K562 (cell line): ENCODE results near the gene ATP6V0A1. TPM values are rescaled to one million over a fixed set of nuclear protein-coding genes. Genes with fewer than 3 reads are reported as not detected.

Experiments
- BCOR ChIP-seq: fragments of 450-650 bp; IDR thresholded peaks from 2 replicates; pipeline ENCODE4 v1.6.1; 2016
- CBFA2T2 ChIP-seq: fragments of 450-650 bp; conservative IDR thresholded peaks from 2 replicates; pipeline ENCODE4 v1.6.1; 2017; ENCODE audit warnings: mild to moderate bottlenecking
- KLF13 ChIP-seq: fragments of 450-650 bp; IDR thresholded peaks from 2 replicates; pipeline ENCODE4 v1.6.1; 2016; ENCODE audit warnings: missing genetic modification characterization, low read depth, mild to moderate bottlenecking, missing compliant biosample characterization, moderate library complexity, borderline replicate concordance
- MAFF ChIP-seq: IDR thresholded peaks from 2 replicates; pipeline ENCODE4 v1.6.1; 2012; ENCODE audit warnings: low read length, improper control_type of control experiment
- POLR3A ChIP-seq: IDR thresholded peaks from 2 replicates; pipeline ENCODE4 v1.6.1; 2011; ENCODE audit warnings: borderline replicate concordance, mild to moderate bottlenecking, moderate library complexity; ENCODE audit not compliant: insufficient read length, insufficient read depth; ENCODE audit errors: extremely low read depth
- RBM17 ChIP-seq: fragments of 200-400 bp; formaldehyde crosslinking; IDR thresholded peaks from 2 replicates; pipeline ENCODE4 v1.6.1; 2017; ENCODE audit warnings: low read depth, mild to moderate bottlenecking, low read length, borderline replicate concordance
- TAF1 ChIP-seq: IDR thresholded peaks from 2 replicates; pipeline ENCODE4 v1.6.1; 2011; ENCODE audit warnings: mild to moderate bottlenecking, low read length, moderate library complexity; ENCODE audit not compliant: insufficient read depth, control insufficient read depth, severe bottlenecking; ENCODE audit errors: extremely low read depth
- USF1 ChIP-seq: sonication (generic); formaldehyde crosslinking; IDR thresholded peaks from 2 replicates; pipeline ENCODE4 v1.9.0; 2022; ENCODE audit warnings: mild to moderate bottlenecking, missing genetic modification reagents
- XRCC3 ChIP-seq: fragments of 450-650 bp; IDR thresholded peaks from 2 replicates; pipeline ENCODE4 v1.6.1; 2017; ENCODE audit warnings: mild to moderate bottlenecking, moderate library complexity
- ZNF76 ChIP-seq: fragments of 250-450 bp; sonication (Bioruptor Pico); IDR thresholded peaks from 2 replicates; pipeline ENCODE4 v1.4.0; 2020; ENCODE audit warnings: mild to moderate bottlenecking, moderate library complexity, borderline replicate concordance
- ZNF785 ChIP-seq: fragments of 250-450 bp; sonication (Bioruptor Pico); IDR thresholded peaks from 2 replicates; pipeline ENCODE4 v1.4.0; 2020; ENCODE audit warnings: mild to moderate bottlenecking
- polyA plus RNA-seq, 8 experiments: library from polyadenylated mRNA; depleted of rRNA in 4 of 8; stranded (reverse) in 5 of 8; unstranded in 3 of 8; fragments of >200 nt; fragmentation: Nextera tagmentation in 2 of 8; fragmentation: Illumina TruSeq in 1 of 8; extraction: Ambion mirVana in 2 of 8; extraction: Trizol in 1 of 8; gene quantifications; 2 replicates each; pipeline versions ENCODE4 v1.2.1 to v1.2.3, GENCODE V29; 2011 to 2014; ENCODE audit warnings: inconsistent platforms in 1 of 8, missing spikeins in 1 of 8
- total RNA-seq, 7 experiments: library from RNA; depleted of rRNA in 6 of 7; stranded (reverse); fragments of >200 nt in 6 of 7; fragmentation: Illumina TruSeq in 2 of 7; extraction: Trizol in 2 of 7; gene quantifications; 2 replicates each; pipeline versions ENCODE4 v1.2.1 to v1.2.3, GENCODE V29; 2011 to 2021; ENCODE audit warnings: low replicate concordance in 1 of 7
- TF ChIP-seq, protein P1 (sequence below): fragments of 450-650 bp; formaldehyde crosslinking; IDR thresholded peaks from 2 replicates; pipeline ENCODE4 v1.4.0; 2022; ENCODE audit warnings: missing genetic modification characterization
- TF ChIP-seq, protein P2 (sequence below), 2 experiments: fragments of 450-650 bp; formaldehyde crosslinking in 1 of 2; IDR thresholded peaks; 2 replicates each; pipeline versions ENCODE4 v1.4.0 to v1.6.1; 2014 to 2020; ENCODE audit warnings: mild to moderate bottlenecking in 2 of 2, borderline replicate concordance in 1 of 2, low read depth in 1 of 2
- TF ChIP-seq, protein P3 (sequence below): sonication (generic); formaldehyde crosslinking; IDR thresholded peaks from 2 replicates; pipeline ENCODE4 v1.8.0; 2022; ENCODE audit warnings: mild to moderate bottlenecking, missing genetic modification reagents

Gene ATP6V0A1
- total and polyA plus RNA-seq, 9 of the 15 experiments (the other 6 are each of a cell fraction or from before 2014, with no cell fraction given) = 11.8 to 158 (median 75.5) TPM

DNA sequence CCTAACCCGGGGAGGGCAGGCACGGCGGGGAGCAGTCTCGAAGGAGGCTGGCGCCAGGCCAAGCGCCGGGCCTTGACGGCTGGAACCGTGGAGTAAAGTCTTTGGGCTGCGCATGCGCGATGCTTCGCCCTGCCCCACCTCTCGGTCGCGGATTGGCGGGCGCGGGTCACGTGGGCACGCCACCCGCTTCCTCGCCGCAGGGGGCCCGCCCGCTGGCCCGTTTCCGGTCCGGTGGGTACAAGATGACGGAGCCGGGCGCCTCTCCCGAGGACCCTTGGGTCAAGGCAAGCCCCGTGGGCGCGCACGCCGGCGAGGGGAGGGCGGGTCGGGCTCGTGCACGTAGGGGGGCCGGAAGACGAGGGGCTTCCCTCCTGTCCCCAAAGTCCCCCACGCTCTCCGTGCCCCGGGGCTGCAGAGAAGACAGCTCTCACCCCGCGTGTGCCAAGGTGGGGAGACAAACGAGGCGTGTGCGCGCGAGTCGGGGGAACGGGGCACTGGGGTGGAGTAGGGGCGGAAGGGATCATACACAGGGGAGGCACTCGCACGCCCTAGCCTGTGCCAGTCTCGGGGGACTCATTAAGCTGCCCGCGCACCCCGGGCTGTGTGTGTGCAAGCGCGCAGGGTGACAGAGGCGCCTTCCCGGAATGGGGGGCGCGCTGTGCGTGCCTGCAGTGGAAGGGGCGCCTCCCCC is 108.3 kb downstream of the ATP6V0A1 start, which contains the start of gene MLX (continued):
- TF ChIP-seq, protein P1, sequence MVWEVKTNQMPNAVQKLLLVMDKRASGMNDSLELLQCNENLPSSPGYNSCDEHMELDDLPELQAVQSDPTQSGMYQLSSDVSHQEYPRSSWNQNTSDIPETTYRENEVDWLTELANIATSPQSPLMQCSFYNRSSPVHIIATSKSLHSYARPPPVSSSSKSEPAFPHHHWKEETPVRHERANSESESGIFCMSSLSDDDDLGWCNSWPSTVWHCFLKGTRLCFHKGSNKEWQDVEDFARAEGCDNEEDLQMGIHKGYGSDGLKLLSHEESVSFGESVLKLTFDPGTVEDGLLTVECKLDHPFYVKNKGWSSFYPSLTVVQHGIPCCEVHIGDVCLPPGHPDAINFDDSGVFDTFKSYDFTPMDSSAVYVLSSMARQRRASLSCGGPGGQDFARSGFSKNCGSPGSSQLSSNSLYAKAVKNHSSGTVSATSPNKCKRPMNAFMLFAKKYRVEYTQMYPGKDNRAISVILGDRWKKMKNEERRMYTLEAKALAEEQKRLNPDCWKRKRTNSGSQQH (CRISPR knock-in tag) = no peak
- TF ChIP-seq KLF13 (tag) (no peak), USF1 (CRISPR knock-in tag) (peak; percentile 99), MAFF (no peak), ZNF76 (CRISPR knock-in tag) (0 out of 2 replicates have a peak, but pooled peaks have one; percentile 31), ZNF785 (CRISPR knock-in tag) (no peak), RBM17 (no peak), XRCC3 (no peak), POLR3A (no peak), BCOR (no peak), CBFA2T2 (peak; percentile 83), TAF1 (peak; percentile 70)
- TF ChIP-seq, protein P2, sequence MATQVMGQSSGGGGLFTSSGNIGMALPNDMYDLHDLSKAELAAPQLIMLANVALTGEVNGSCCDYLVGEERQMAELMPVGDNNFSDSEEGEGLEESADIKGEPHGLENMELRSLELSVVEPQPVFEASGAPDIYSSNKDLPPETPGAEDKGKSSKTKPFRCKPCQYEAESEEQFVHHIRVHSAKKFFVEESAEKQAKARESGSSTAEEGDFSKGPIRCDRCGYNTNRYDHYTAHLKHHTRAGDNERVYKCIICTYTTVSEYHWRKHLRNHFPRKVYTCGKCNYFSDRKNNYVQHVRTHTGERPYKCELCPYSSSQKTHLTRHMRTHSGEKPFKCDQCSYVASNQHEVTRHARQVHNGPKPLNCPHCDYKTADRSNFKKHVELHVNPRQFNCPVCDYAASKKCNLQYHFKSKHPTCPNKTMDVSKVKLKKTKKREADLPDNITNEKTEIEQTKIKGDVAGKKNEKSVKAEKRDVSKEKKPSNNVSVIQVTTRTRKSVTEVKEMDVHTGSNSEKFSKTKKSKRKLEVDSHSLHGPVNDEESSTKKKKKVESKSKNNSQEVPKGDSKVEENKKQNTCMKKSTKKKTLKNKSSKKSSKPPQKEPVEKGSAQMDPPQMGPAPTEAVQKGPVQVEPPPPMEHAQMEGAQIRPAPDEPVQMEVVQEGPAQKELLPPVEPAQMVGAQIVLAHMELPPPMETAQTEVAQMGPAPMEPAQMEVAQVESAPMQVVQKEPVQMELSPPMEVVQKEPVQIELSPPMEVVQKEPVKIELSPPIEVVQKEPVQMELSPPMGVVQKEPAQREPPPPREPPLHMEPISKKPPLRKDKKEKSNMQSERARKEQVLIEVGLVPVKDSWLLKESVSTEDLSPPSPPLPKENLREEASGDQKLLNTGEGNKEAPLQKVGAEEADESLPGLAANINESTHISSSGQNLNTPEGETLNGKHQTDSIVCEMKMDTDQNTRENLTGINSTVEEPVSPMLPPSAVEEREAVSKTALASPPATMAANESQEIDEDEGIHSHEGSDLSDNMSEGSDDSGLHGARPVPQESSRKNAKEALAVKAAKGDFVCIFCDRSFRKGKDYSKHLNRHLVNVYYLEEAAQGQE (IDR thresholded peaks at IDR 0.05; ENCODE audit: borderline replicate concordance) = peak; percentile 93
- TF ChIP-seq, protein P2 (CRISPR knock-in tag; IDR thresholded peaks at IDR 0.05; ENCODE audit: low read depth) = 0 out of 2 replicates have a peak, but pooled peaks have one; percentile 10
- TF ChIP-seq, protein P3, sequence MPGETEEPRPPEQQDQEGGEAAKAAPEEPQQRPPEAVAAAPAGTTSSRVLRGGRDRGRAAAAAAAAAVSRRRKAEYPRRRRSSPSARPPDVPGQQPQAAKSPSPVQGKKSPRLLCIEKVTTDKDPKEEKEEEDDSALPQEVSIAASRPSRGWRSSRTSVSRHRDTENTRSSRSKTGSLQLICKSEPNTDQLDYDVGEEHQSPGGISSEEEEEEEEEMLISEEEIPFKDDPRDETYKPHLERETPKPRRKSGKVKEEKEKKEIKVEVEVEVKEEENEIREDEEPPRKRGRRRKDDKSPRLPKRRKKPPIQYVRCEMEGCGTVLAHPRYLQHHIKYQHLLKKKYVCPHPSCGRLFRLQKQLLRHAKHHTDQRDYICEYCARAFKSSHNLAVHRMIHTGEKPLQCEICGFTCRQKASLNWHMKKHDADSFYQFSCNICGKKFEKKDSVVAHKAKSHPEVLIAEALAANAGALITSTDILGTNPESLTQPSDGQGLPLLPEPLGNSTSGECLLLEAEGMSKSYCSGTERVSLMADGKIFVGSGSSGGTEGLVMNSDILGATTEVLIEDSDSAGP (CRISPR knock-in tag) = no peak
